GM12891 (cell line): ENCODE data around the gene SAA2.

Experiments
- POLR2A ChIP-seq: IDR thresholded peaks from 2 replicates; pipeline ENCODE4 v1.6.1; 2011; ENCODE audit warnings: low read depth, low read length, control low read depth
- POLR2AphosphoS5 ChIP-seq: IDR thresholded peaks from 2 replicates; pipeline ENCODE4 v1.6.1; 2011; ENCODE audit warnings: low read depth, low read length, control low read depth
- SPI1 ChIP-seq: IDR thresholded peaks from 2 replicates; pipeline ENCODE4 v1.6.1; 2011; ENCODE audit warnings: low read depth, low read length, control low read depth
- TAF1 ChIP-seq: IDR thresholded peaks from 2 replicates; pipeline ENCODE4 v1.6.1; 2011; ENCODE audit warnings: low read depth, low read length, control low read depth

DNA sequence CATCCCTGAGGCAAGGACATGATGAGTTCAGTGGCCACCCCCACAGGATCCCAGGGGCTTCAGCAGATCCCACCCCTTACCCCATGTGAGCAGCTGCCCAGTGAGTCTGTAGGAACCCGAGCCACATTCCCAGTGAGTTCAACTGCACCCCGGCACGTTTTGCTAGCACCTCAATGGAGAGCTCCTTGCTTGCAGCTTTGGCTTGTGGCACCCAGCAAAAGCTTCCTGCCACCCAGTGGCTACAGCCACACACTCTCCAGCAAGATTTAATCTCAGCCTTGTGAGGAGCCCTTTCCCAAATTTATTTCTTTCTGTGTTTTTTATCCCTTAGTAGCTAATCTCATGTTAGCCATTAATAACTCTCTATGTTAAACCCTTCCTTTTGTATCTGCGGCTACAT, 21.6 kb upstream of the SAA2 start:
- TF ChIP-seq POLR2AphosphoS5, result no peak
- no peak for TF ChIP-seq POLR2A
- no peak for TF ChIP-seq TAF1
- no peak for TF ChIP-seq SPI1
